LNCAP (cell line): ENCODE data around the gene AP1S3.

Experiments
- TF ChIP-seq, protein P1 (sequence below): fragments of 450-650 bp; IDR thresholded peaks from 2 replicates; pipeline ENCODE4 v1.5.1; 2017; ENCODE audit warnings: mild to moderate bottlenecking

Gene AP1S3

DNA sequence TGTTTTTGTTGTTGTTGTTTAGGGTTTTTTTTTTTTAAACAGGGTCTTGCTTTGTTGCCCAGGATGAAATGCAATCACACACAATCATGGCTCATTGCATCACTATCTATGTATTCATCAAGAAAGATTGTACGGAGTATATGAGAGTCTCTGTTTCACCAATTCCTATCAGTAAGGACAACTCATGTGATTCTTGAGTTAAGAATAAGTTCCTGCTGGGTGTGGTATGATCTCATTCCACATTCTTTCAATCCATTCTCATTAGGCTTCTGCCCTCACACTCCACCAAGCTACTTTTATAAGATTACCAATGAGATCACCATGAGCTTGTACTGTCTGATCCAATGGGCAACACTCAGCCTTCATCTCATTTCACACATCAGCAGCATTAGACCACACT is 9.1 kb upstream of the AP1S3 start:
- TF ChIP-seq, protein P1, sequence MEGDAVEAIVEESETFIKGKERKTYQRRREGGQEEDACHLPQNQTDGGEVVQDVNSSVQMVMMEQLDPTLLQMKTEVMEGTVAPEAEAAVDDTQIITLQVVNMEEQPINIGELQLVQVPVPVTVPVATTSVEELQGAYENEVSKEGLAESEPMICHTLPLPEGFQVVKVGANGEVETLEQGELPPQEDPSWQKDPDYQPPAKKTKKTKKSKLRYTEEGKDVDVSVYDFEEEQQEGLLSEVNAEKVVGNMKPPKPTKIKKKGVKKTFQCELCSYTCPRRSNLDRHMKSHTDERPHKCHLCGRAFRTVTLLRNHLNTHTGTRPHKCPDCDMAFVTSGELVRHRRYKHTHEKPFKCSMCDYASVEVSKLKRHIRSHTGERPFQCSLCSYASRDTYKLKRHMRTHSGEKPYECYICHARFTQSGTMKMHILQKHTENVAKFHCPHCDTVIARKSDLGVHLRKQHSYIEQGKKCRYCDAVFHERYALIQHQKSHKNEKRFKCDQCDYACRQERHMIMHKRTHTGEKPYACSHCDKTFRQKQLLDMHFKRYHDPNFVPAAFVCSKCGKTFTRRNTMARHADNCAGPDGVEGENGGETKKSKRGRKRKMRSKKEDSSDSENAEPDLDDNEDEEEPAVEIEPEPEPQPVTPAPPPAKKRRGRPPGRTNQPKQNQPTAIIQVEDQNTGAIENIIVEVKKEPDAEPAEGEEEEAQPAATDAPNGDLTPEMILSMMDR: no peak

DNA sequence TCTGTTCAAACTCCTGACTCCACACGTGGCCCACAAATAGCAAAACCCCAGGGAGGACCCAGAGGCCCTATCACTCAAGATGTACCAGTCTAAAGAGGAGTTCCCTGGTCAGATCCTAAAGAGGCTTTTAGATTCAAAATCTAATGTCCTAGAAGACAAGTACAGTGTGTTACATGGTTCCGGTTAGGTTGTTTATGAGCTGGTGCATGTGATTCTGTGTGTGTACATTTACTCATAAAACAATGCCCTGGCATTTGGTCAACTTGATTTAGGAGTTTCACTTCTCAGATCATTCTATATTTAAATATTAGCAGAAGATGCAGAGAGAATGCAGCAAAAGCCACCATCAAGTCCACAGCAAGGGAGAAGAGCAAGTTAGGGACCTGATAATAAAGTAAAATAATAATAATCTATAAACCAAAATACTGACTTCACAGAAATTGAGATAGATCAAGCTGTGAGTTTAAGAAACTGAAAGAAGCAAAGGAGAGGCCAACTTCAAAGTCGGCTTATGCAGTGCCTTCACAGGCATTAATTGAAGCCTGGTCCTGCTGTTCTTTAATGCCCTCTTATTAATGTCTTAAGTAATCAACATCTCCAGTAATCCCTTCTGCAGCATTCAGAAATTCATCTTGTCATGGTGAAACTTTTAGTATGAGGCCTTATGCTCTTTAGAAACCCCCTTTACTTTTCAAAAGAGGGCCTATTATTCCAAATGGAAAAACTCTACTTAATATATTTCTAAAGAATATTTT is 4.2 kb upstream of the AP1S3 start:
- TF ChIP-seq, protein P1: no peak

DNA sequence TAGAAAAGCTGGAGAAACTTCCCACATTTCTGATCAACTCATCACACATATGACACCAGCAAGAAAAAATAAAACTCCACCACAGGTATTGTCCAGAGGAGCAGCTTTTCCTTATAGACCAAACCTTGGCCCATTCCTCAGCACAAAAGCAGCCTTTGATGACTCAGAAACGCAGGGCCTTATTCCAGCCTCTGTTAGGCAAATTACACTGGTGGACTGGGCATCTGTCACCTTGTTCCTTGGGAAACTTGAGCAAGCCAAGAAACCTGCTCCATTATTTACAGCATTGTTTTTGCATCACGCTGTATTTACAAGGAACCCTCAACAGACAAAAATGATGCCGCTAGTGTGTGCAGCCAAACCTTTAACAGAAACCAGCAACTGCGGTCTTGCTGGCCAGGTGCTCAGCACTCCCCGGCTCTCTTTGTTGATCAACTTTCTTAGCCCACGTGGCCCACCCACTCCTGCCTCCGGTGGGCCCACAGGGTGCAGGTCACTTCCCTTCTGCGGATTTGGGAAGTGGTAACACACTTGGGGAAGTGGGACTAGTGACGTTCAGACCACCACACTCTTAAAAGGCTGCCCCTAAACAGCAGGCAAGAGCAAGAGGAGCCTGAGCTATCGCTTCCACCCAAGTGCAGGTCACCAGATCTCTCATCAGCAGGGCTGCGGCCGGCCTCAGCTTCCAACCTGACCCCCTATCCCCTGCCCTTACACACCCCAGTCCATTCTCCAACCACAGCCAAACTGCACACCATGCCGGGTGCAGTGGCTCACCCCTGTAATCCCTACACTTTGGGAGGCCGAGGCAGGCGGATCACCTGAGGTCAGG is 1.5 kb downstream of the AP1S3 start:
- TF ChIP-seq, protein P1: no peak

DNA sequence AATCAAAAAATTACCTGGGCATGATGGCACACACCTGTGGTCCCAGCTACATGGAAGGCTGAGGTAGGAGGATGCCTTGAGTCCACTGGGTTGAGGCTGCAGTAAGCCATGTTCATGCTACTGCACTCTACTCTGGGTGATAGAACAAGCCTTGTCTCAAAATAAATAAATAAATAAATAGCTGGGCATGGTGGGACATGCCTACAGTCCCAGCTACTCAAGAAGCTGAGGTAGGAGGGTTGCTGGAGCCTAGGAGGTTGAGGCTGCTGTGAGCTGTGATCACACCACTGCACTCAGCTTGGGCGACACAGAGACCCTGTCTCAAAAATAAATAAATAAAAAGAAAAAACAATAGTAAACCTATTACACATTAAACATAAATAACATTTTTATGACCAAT is 3.0 kb downstream of the AP1S3 start:
- TF ChIP-seq, protein P1: no peak

DNA sequence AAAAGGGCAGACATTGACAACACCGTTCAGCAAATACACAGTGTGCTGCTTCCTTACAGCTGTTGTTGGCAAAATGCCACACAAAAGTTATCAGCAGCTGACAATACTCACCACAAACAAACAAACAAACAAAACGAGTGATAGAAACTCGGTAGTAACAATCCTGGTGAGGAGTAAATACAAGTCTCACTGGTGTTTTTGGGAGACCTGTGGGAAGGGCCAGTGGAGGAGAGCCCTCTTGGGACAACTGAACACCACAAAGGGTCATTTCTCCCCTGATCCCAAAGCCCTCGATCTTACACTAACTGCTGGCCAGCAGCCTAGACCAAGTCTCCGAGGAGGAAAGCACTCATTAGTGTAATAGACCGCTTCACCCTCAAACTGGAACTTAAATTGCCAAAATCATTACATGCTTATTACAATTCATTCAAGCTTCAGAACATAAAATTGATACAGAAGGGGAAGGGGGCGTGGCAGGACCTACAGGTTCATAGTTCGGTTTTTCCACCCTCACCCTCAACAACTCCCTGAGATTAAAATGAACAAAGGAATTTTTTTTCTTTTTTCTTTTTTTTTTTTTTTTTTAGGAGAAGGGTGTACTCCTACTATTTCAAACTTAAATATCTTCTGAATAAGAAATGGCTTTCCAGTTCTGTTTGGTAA is 5.0 kb downstream of the AP1S3 start:
- TF ChIP-seq, protein P1: no peak

DNA sequence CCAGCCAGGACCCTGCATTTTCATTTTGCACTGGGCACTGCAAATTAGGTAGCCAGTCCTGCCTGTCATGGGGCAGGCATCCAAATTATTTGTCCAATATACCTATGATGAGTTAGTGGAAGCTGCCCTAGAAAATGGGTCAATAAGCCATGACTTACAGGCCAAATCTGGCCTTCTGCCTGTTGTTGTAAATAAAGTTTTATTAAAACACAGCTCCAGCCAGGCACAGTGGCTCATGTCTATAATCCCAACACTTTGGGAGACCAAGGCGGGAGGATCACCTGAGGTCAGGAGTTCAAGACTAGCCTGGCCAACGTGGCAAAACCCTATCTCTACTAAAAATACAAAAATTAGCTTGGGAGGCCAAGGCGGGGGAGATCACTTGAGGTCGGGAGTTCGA is 8.3 kb downstream of the AP1S3 start:
- TF ChIP-seq, protein P1: no peak

DNA sequence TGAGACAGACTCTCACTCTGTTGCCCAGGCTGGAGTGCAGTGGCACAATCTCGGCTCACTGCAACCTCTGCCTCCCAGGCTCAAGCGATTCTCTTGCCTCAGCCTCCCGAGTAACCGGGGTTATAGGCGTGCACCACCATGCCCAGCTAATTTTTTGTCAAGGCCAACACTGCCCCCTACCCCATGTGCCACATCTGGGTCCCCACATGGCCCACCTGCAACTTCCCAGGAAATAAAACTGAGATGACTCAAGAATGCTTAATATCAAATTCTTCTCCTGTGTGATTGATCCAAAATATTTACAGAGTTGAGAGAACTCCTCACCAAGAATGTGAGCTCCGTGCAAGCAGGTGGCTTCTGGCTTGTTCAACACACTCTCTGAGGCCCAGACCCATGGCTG is 9.1 kb downstream of the AP1S3 start:
- TF ChIP-seq, protein P1: no peak
